ENCODE data around the gene TACR1.
"Not testable (repeated sequence)": the region's sequence is repeated elsewhere in the genome, so short reads cannot be mapped to it uniquely, and the experiment has no call there.

Gene TACR1

GRCh38 chr2:75199428-75200011 lies at the start of gene TACR1:
TSS of gene TACR1 (minus strand) at chr2:75199520. CDS start at chr2:75198934, 586 bp downstream.
- DNase-seq: peak; percentile 68

- peak; percentile 42 for DNase-seq
These were observed 49.3 kb upstream of the TACR1 start for GRCh38 chr2:75248581-75248980.

- peak; percentile 78 for DNase-seq
These were observed 47.3 kb upstream of the TACR1 start for GRCh38 chr2:75246441-75247167.

DNA sequence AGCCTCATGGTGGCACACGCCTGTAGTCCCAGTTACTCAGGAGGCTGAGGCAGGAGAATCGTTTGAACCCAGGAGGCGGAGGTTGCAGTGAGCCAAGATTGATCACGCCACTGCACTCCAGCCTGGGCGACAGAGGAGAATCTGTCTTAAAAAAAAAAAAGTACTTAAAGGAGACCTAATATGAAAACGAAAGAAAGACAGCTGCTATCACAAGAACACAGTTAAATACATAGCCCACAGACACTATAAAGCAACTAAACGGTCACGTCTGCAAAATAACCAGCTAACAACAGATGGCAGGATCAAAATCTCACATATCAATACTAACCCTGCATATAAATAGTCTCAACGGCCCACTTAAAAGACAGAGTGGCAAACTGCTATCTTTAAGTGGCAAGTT lies 43.9 kb upstream of the TACR1 start:
- DNase-seq: no peak

DNA sequence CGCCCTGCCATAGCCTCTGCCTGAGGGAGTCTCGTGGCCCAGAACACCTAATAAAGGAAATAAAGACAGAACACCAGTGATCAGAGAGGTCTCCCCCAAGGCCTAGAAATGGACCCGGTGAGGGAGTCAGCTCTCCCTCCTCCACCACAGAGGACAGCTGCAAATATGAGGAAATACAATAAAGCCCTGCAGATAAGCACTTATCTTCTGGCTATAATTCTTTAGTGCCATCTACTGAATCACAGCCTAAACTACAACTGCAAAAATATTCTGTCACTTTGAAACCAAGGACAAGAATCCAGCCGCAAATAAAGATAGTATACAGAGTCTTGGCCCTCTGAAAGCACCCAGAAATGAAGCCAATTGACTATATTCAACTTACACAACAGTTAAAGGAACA lies 42.4 kb upstream of the TACR1 start:
- peak; percentile 30 for DNase-seq

GRCh38 chr2:75238670-75239330 lies 39.5 kb upstream of the TACR1 start:
- peak; percentile 83 for DNase-seq

GRCh38 chr2:75237296-75237695 lies 38.0 kb upstream of the TACR1 start:
- no peak for DNase-seq

GRCh38 chr2:75233965-75234364 lies 34.6 kb upstream of the TACR1 start:
- no peak for DNase-seq

DNA sequence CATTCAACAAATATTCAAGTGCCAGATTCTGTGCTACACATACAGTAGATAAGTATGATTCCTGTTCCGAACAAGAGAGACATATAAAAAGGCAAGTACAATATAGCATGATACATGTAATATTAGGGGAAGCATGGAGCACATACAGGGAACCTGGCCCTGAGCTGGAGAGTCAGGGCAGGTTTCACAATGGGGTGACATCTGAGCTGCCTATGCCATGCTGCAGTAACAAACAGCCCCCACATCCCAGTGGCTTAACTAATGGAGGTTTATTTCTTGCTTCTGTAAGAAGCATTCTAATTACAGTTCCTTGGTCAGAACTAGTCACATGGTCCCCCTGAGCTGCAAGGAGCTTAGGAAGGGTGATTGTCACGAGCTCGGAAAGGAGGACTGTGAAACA lies 27.3 kb upstream of the TACR1 start:
- no peak for DNase-seq

DNA sequence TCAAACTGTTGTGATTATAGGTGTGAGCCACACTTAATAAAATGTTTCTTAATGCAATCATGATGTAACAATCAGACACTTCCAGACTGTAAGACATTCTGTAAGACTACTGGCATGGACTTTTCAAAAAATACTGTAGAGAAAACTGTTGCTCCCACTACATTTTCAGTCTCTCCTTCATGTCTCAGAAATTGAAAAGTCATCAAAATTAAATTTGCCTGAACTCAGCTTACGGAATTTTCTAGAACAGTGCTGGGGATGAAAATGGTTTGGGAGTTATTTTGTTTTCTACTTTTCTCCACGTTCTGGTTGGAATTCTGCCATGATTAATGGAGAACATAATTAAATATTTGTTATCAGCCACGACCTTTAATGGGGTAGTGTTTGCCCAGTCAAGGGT lies 26.8 kb upstream of the TACR1 start:
- DNase-seq: no peak

- no peak for DNase-seq
These were observed 25.3 kb upstream of the TACR1 start for GRCh38 chr2:75224636-75225094.

- no peak for DNase-seq
These were observed 23.2 kb upstream of the TACR1 start for GRCh38 chr2:75222527-75222926.

GRCh38 chr2:75221862-75222261 lies 22.5 kb upstream of the TACR1 start:
- peak; percentile 89 for DNase-seq

DNA sequence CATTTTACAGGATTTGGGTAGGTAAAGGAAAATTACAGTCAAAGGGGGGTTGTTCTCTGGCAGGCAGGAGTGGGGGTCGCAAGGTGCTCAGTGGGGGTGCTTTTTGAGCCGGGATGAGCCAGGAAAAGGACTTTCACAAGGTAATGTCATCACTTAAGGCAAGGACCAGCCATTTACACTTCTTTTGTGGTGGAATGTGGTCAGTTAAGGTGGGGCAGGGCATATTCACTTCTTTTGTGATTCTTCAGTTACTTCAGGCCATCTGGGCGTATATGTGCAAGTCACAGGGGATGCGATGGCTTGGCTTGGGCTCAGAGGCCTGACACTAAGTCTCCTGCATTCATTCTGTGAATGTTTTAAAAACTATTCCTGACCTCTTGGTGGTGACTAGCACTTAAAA lies 19.9 kb upstream of the TACR1 start:
- not testable (repeated sequence) for DNase-seq

DNA sequence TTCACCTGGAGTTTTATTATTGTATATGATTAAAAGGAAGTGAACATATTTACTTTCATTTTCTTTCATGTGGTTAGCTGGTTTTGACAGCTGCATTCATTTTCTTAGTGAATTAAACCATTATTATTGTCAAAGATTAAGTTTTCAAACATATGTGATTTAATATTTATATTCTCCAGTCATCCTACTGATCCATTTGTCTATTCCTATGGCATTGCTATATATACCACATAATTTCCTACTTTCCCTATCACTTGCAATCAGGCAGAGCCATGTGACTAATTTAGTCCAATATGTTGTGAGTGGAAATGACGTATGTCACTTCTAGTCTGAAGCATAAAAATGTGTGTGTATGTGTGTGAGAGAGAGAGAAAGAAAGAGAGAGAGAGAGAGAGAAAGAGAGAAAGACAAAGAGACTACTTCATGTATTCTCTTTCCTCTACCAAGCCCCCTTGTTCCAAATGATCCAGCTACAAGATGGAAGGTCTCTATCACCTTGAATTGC lies 12.0 kb upstream of the TACR1 start:
- DNase-seq: no peak

DNA sequence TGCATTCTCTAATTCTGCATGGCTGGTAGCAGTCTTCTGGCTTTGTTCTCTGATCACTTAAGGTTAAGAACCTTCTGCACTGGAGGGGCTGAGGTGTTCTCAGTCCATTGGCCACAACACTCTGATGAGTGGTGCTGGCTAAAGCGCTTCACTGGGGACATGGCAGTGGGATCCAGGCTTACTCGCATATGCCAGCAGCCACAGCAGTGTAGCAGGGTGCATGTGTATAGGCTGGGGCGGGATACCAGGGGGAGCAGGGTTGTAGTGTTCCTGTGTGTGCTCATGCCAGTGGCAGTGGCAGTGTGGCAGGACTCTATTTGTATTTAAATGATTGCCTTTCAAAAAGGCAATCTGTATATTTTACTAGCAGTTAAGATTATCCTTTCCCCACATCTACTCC lies 11.1 kb upstream of the TACR1 start:
- no peak for DNase-seq

DNA sequence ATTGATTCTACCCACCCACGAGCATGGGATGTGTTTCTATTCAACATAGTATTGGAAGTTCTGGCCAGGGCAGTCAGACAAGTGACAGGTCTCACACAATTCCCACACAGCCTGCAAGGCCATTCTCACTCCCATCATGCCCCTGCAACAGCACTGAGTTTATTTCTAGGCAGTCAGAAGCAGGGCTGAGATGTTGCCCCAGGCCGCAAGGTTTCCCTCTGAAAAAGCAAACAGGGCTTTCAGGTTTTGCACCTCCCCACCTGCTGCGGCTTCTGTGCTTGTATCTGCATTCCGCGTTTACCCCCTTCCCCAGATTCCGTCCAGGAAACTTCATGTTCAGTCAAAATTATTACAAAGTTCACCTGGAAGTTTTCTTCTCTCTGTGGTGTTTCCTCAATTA lies 9.4 kb upstream of the TACR1 start:
- no peak for DNase-seq

GRCh38 chr2:75204833-75205232 lies 5.5 kb upstream of the TACR1 start:
- no peak for DNase-seq

GRCh38 chr2:75202359-75202758 lies 3.0 kb upstream of the TACR1 start:
- no peak for DNase-seq

DNA sequence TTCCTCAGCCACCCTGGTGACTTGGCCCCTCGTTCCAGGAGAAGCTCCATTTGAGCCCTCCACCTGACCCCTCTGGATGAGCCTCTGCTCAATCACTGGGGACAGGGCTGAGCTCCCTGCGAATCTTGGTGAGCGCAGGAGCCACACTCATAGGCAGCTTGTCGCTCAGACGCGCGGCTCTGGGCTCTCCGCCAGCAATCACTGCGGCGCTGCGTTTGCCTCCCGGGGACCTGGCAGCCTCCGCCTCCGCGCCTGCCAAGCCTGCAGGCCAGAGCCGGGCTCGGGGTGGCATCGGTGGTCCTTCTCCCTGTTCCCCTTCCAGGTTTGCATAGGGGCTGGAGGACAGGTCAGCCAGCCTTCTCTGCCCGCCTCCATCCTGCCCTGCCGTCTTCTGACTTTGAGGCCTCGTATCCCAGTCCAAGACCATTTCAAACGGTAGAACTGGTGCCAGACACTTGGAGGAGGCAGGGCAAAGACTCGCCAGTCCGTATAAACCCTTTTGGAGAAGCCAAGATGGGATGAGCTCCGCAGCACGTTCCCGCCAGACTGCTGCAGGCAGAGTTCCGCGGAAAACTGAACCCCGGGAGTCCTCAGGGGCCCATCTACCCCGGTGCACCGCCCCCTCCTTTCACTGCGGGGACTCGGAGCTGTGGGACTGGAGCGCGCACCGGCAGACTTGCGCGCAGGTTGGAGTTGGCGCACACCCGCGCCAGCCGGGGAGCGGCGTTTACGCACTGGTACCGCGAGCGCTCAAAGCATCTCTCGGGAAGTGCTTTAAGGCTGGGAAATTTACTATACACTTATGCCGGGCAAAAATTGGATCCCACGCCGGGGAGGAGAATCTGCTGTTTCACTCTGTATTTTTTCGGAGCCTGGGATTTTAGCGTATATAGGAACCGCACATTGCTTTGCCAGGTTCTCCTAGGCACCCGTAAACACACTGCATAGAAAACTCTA lies 1.1 kb upstream of the TACR1 start:
- peak; percentile 28 for DNase-seq

DNA sequence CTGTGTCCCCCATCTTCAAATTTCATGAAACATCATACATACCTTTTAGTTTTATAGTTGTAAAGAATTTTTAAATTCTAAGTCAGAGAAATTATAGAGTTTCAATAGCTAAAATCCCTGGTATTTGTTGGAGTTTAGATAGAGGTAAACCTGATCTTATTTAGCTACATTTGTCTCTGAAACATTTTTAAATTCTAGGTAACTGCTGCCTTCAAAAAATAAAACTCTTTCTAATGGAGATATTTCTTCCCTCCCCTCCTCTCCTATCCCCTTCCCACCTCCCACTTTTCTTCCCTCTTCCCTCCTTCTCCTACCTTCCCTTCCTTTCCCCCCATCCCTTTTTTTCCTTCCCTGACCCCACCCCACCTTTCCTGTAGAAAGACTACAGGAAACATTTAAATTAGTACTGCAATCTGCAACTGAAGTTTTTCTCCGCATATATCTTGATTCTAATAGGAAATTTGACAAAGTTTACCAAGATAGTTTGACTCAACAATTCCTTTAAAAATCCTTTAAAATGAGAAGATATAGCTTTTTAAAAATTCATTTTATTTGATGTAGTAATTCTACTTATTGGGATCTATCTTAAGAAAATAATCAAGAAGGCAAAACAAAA lies 4.1 kb downstream of the TACR1 start:
- DNase-seq: no peak

DNA sequence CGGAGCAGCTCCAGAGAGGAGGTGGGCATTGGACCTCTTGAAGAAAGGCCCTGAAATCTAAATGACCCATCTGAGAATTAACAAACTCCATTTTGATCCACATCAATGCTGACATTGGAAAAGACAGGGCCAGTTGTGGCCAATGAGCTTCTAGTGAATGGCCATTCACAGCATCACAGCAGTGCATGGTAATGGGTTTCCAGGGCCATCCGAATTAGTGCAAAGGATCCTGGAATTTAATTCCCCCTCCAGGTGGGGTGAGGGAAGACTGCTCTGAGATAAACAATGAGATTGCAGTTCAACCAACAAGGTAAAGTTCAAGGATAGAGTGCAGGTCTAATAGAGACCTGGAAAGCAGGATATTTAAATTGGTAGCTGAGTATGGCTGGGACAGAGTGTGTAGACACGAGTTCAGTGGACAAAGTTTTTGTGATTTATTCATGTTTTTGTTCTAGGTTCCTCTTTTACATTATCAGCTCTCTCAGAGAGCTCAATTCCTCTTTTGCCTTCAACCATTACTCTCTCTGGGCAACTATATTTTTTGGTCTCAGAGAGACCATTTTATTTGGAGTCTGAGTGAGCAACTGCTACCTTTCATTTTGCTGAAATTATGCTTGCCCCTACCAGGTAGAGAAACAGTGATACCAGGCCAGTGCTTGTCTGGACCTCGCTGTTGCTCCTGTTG lies 5.0 kb downstream of the TACR1 start:
- DNase-seq: no peak
